AG09319 (cell line): ENCODE data around the gene CERS4.

Source experiments
- DNase-seq: peaks from one replicate; pipeline ENCODE4 v3.0.0-alpha.2; 2010; ENCODE audit warnings: low read depth; ENCODE audit errors: extremely low read depth
- CTCF ChIP-seq: IDR thresholded peaks from 2 replicates; pipeline ENCODE4 v1.5.1; 2011; ENCODE audit warnings: low read depth, mild to moderate bottlenecking, inconsistent platforms, low read length, moderate library complexity

The CERS4 gene

GRCh38 chr19:8224394-8225145 lies 15.4 kb downstream of the CERS4 start:
- TF ChIP-seq CTCF: no peak
- DNase-seq: no peak

GRCh38 chr19:8231073-8231604 lies 22.0 kb downstream of the CERS4 start:
- no peak for TF ChIP-seq CTCF
- DNase-seq: no peak

DNA sequence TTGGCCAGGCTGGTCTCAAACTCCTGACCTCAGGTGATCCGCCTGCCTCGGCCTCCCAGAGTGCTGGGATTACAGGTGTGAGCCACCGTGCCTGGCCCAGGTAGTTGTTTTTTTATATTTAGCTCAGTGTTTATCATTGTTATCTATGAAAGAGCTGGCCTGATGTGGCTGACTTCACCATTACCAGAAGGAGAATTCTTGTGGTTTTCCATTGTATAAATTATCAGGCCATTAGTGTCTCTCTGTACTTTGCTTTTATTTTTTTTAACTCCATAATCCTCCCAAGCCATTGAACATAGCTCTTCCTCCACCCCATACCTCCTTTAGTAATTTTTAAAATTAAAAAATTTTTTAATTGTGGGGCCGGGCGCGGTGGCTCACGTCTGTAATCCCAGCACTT lies 24.2 kb downstream of the CERS4 start:
- TF ChIP-seq CTCF: no peak
- DNase-seq: no peak

- no peak for DNase-seq
- TF ChIP-seq CTCF: no peak
Observed at GRCh38 chr19:8237026-8237425, 27.9 kb downstream of the CERS4 start.

DNA sequence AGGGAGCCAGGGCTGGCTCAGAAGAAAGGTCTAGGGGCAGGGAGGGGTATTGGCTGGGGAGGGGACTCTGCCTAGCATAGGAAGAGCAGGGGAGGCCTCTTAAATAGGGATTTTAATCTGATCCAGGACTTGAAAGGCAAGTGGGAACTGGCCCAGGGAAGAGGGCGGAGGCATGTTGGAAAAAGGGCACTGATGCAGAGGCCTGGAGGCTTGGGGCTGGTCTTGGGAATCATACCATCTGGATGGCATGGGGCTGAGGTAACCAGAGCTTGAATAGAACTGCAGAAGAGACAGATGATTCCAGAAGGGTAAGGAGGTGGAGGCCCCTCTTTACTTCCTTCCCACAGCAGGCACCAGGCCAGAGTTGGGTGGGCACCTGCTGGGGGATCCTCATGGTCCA lies 29.1 kb downstream of the CERS4 start:
- no peak for DNase-seq
- no peak for TF ChIP-seq CTCF

DNA sequence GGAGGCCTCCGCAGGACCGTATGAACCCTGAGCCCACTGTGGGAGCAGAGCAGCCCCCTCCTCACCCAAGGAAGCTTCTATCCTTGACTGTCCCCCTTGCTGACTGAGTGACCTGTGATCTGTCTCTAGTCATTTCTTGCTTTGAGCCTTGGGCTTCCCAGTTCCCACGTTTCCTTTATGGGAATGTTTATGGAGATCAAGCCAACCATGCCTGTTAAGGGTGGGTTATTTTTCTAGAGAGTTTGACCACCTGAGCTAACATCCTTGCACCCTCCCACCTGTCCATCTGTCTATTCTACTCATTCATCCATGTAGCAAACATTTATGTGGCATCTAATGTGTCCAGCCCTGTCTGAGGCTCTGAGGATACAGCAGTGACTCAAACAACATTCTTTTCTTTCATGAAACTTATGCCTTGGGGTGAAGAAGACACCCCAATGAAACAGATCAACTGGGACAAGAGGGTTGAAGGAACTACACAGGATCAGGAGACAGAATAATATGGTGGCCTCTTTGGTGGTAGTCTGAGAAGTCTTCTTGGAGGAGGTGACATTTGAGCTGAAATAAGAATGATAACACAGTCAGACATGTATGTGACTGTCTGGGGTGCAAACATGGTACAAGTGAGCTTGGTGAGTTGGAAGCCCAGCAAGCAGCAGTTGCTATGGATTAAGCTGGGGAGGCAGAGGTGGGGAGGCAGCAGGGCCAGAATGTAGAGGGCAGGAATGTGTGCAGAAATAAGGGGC lies 30.5 kb downstream of the CERS4 start:
- TF ChIP-seq CTCF: no peak
- DNase-seq: no peak
